DMS79 (cell line): ENCODE results near the gene EPAS1.

Source experiments
- DNase-seq: peaks from one replicate; lab custom pipeline; 2025; lab: John Stamatoyannopoulos, UW

EPAS1 gene

DNA sequence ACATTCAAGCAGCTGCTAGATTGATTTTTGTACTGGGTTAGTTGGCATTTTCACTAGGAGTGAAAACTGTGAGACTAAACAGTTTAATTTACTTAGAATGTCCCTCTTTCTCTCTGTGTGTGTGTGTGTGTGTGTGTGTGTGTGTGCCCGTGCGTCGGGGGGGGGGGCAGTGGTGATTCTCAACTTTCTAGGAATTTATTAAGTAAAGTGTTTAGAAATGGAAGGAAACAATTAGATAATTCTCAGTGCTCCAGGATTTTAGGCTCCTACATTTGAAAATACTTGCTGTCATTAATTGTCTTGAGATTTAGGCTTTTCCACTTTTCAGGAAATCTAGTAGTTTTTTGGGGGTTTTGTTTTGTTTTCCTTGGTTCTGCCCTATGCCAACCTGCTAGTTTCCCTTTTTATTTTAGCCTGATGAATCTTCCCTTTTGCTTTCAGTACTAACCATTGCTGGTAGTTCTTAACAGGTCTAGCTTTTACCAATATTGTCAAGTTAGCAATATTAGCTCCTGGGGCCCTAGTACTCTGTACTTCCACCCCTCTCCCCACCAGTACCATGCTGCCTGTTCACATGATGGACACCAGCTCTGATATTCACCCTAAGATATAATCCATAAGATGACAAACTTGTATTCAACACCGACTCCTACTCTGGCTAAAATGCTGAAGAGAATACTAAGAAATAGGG is 4.9 kb downstream of the EPAS1 start:
- no peak for DNase-seq

DNA sequence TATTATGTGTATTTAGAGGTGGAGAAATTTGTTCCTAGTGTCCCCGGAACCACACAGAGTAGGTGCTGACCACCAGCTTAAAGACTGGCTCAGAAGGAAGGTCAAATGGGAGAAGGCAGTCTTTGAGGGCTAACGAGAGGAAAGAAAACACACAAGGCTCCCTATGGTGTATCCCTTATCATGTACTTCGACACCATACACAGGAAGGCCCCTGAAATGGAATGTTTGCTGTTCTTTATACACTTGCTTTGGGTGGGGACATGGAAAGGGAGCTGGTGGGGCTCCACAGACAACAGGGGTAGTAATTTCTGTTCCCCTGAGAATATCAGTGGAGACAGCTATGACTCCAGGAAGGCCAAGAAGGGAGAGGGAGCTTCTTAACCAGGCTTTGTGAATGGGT is 6.0 kb downstream of the EPAS1 start:
- DNase-seq = no peak

DNA sequence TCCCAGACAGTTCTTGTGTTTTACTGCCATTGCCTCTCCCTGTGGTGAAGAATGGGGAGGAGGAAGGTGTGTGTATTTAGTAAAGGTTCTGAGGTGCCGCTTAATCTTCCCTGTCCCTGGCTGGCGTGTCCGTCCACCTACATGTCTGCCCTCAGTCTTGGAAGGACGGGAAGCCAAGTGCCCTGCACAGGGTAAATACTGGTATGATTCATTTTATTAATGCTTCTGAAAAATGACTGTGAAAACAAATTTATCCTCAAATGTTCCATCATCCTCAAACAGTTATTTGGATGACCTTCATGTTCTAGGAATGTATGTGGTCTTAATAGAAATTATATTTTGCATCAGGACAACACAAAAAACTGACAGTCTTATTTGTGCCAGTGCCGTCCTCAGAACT is 6.6 kb downstream of the EPAS1 start:
- no peak for DNase-seq

DNA sequence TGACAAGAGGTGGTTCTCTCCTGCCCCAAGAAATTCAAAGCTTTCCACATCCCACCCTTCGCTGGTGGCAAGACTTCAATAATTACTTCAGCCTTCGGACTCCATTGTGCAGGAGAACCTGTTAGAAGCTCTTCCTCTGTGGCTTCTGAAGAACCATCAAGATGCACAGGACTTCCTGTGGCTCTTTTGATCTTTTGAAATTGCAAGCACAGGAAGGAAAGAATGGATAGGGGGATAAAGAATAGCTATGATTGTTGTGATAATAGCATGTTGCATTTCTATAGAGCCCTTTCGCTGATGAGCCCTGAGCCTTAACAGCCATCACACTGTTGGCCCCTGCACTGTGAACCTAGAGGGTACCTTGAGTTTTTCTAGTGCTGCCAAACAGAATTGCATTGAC is 7.4 kb downstream of the EPAS1 start:
- no peak for DNase-seq

DNA sequence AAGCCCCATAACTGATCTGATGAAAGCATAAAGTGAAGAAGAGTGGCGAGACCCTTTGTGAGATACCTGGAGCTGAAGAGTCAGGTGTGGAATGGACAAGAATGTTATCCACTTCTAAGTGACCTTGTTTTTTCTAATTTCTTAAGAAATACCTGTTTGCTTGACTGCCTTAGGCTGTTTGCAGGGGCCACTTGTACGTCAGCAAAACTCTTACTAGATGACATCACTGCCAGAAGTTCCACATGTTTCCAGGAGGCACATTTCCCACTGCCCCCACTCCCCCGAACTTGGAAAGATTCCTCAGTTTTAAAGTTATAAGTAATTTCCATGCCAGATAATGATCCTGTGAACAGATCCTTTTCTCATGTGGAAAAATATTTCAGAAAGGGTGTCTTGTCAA is 8.0 kb downstream of the EPAS1 start:
- DNase-seq = no peak

DNA sequence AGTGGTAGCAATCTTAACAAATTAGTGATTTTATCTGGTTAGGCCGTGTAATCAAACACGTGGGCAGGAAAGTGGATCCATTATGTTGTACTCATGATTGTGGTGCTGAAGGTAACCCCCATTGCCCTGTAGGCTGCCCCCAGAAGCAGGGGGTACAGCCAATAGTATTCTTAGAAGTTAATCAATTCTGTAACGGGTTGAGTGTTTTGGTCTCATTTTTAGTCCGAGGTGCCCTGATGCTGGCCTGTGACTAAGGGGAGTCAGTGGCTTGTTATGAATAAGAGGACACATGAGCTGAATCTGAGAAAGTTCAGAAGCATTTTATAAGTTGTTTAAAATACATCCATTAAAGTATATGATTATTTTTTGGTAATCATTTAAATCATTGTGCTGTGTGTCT is 8.6 kb downstream of the EPAS1 start:
- no peak for DNase-seq

DNA sequence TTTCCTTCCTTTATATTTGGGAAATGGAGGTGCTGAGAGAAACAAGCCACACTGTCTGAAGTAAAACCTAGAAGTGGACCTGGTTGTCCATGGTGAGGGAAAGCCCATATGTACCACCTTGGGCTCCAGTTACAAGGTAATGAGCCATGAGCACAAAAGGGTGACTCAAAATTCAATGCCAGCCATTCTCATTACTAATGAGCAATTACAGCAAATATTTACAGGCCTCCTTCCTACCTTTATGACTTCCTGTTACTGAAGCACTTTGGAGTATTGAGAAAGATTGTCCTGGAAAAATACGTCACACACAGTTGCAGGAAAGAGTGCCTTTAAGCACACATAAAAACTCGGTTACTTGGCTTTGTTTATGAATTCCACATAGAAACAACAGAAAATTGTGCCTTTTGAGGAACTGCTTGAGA is 9.1 kb downstream of the EPAS1 start:
- peak; percentile 79 for DNase-seq

DNA sequence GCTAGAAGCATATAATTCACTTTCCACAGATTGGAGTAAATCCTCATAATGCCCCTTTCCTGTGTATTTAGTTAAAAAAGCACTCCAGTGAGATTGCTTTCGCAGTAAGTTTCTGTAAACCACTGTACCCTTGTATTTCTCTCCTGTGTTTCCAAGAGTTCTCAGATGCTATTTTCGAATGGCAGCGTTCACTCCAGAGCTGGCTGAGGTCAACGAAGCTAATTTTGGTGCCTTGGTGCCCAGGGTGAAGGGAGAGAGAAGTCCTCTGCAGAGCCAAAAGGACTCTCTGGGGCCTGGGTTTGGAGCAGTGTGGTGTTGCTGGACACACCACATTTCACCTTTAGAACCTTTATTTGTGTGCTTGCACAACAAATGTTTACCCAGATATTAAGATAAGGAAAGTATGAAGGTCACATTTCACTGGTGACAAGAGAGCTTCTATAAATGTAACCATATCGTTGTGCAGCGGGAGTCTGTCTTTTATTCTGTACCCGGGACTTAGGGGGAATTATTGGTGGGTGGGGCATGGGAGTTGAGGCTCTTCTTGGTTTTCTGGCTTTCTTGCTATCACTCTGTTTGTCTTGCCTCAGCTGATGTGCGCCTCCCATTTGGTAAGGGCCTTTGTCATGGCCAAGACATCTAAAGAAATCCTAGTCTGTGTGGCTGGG is 9.9 kb downstream of the EPAS1 start:
- DNase-seq = no peak

DNA sequence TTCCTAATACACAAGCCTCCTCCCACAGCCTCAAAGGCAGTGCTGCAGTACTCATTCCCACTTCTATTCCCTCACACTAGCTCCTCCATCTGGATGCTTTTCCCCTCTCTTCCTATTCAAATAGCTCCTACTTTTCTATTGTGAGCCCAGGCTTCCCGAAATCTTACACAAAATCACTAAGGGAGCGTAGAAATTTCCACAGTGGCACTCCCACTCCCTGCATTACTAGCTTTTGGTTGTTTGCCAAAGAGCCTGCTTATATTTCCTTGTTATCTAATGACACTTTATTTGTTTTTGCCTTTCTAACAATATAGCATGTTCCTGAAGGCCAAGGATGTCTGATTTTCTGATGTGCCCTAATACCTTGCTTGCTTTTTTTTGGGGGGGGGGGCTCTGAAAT is 10.9 kb downstream of the EPAS1 start:
- no peak for DNase-seq

DNA sequence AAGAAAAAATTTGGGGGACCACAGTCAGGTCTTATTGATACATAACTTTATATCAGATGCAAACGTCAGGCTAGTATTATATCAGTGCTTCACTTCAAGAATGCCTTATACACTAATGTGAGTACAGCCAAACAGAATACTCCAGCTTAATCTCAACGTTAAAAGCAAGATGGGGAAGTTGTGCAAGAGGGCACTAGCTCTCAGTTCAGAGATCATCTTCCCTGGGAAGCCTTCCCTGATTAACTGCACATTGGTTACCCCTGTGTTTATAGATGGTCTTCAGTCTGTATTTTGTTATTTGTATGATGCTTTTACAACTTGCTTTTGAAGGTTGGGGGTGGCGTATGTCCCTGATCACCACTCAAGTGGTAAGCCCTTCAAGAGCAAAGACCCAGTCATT is 11.4 kb downstream of the EPAS1 start:
- DNase-seq = no peak

DNA sequence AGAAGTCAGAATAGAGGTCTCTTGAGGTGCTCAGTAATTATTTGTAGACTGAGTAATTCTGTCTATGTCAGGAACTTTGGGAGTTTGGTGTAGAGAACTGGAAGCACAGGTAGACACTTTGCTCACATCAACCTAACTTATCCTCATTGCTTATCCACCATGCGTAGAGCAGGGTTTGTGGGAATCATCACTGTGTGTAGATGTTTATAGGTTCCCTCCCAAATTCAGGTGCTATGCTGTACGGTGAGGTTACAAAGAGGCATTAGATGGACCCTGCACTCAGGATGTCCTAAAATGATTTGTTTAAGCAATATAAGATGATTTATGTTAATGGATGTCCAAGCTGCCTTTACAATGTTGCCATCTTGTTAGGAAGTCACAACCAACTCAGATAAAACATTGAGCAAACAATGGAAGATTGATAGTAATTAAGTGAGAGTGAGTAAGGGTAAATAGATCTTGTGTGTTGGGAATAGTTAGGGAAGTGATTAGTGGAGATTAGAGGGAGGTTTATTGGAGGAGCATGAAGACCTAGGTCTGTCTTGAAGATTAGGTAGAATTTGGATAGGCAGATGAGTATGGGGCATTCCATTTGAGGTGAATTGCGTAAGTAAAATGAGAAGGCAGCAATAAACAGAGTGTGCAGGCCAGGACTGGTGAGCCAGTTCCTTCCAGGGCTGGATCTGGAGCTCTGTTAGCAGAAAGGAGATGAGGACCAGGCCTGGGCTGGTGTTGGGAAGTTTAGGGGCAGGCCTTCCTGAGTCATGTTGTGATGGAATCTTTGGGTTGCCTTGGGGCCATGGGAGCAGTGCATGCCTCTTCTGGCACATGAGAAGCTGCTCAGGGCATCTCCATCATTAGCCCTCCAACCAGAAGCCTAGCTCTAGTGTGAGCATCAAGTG is 12.1 kb downstream of the EPAS1 start:
- DNase-seq = no peak

DNA sequence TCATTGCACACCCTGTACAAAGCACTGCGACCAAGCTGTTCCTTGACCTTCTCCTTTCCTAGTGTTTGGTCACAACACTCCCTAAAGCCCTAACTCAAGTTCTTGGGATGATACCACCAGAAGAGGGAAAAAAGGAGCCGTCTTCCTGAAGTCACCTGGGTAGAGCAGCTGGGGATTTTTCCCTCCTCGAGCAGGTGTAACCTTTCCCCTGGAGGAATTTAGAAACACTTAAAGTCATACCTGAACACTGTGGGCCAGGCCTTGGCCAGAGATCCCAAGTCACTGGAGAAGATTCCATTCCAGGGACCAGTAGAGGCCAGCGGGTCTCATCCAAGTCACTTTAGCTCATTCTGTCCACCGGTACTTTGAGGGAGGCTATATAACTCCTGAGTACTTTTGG is 13.2 kb downstream of the EPAS1 start:
- no peak for DNase-seq

DNA sequence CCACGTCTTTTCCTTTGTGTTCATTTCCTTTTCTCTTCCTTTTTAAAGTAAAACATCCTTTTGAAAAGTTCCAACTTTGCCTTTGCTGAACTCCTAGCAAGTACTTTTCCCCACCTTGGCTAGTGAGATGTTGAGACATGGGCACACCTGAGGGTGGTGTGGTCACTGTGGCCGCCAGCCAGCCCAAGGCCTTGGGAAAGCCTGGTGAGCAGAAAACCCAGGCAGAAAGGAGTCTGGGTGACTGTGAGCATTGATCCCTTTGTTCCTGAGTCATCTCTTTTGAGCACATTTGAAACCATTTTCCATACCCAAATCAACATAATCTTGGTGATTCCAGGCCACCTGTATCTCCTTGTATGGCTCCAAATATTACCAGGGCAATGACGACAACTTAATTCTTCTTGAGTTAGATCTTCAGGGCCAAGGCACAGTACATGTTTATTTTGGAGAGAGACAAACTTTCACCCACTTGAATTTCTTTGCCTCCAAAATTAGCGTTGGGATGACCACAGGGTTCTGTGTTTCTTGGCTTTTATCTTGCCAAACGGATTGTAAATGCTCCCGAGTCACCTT is 14.5 kb downstream of the EPAS1 start:
- DNase-seq = no peak

DNA sequence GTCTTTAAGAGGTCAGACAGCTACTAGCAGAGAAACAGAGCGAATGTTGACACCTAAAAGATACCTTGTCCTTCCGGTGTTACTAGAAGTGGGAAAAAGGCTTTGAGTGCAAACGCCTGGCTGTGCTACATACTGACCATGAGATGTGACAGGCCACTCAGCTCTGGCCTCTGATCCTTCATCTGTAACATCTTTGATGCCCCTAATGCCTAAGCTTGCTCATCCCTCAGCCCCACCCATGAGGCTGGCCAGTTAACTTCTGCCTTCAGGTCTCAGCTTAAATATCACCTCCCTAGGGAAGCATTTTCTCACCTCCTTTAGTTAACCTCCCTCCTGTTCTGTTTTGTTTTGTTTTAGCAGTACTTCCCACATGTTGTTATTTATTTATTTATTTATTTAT is 15.9 kb downstream of the EPAS1 start:
- DNase-seq = no peak

DNA sequence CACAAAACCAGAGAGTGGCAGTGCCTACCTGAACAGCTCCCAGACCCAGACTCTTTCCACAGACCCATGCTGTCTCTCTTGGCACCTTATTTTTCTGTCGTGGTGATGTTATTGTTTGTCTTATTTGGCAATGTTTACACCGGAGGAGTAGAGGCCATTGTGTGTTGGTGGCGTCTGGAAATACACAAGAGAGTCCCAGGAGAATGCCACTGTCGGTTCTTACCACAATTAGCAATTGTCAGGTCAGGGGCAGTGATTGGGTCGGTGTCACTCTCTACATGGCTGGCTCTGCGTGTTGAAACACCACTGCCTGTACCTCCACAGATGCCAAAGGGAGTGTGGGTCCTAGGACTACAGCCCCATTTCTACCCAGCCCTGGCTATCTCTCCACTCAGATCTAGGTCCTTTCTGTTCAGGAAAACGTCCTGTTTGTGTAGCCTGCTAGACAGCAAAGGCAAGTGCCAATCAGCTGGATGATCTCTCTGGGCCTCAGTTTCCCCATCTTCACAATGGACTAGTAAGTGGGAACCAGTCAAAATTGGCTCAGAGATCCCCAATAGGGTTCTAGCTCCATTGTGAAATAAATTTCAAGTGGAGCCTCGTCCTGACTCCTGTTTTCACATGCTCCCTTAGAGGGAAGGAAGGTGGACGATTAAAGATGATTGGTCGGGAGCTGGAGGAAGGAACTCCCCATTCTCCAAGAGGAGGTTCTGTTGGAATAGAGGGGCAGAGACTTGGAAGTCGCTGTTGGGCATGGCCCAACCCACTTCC is 17.0 kb downstream of the EPAS1 start:
- no peak for DNase-seq

DNA sequence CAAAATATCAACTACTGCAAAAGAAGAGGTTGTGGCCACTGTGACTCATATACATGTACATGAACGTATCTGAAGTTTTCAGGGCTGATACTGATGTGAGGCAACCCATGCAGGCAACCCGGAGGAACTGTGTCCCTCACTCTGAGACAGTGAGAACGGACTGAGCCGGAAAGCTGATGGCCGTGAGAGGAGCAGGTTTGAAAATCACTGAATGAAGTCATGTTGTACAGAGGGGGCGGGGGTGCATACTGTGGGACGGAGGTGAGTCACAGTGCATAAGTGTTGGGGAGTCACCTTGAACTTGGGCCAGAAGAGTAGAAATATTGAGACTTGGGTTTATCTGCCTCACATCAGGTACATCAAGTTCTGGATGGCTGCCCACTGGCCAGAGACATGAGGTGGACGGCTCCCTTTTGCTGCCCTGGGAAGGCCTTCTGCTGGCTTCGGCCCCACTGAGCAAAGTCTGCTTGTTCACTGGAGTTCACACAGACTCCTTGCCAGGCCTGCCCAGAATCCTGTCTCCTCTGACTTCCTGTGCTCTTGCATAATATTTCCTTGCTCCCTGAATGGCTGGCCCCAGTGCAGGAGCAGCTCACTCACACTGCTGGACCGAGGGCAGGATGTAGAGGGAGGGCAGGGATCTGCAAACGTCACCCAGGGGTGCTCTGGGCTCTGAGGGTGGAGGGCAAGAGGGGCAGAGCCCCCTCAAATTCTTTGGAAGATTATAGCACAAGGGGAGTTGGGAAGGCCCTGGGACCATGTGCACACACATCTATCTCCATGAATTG is 18.1 kb downstream of the EPAS1 start:
- DNase-seq = no peak

DNA sequence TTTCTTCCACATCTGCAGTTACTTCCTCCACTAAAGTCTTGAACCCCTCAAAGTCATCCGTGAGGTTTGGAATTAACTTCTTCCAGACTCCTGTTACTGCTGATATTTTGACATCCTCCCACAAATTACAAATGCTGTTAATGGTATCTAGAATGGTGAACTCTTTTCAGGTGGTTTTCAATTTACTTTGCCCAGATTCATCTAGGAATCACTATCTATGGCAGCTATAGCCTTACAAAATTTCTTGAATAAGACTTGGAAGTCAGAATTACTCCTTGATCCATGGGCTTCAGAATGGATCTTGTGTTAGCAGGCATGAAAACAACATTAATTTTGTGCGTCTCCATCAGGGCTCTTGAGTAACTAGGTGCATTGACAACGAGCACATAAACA is 19.9 kb downstream of the EPAS1 start:
- no peak for DNase-seq

DNA sequence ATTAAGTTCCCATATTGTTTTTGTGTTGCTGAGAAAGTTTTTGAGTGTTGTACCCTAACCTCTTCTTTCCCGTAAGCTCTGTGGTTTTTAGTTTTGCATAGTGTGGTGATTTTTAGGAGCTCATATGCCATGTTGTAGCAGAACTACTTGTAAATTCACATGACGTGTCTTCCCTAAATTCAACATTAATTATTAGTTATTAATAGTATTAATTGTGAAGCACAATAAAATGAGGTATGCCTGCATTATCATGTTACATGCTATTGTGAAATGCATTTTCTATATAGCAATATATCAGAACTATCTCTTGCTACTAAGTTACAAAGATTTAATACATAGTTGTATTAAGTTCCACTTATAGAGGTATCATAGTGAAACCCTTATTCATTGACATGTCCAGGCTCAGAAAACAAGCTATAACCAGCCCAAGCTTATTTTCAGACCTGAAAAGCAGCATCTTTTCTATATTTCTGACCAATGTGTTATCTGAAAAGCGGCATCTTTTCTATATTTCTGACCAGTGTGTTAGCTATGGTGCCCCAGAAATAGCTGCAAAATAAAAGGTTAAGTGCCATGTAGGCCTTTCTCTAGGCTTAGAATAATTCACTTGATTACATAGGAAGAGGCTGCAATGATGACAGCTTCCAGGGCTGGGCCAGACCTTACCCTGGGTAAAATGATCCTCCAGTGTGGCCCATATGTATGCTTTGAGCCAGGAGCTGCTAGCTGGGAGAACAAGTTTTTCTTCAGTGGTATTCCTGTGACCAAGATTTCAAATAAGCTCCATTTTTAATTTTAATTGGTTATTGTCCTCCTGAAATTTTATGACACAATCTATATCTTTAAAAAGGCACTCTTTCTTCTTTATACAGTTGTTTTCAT is 21.6 kb downstream of the EPAS1 start:
- no peak for DNase-seq

DNA sequence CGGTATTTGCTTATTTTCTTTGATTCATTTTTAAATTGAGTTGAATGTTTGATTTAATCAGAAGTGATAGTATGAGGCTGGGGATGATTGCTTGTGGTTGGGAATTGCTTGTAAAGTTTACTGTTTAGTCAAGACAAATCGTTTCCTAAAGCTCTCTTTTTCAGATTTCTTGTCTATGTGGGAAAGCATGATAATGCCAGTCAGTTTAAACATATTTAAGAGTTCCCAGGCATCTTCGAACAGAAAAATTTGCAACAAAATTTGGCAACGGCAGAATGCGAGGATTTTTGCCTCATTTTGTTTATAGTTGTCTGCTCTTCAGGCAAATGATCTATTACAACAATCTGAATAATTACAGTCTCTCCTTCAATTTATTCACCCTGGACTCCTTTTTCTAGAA is 22.5 kb downstream of the EPAS1 start:
- DNase-seq = no peak

DNA sequence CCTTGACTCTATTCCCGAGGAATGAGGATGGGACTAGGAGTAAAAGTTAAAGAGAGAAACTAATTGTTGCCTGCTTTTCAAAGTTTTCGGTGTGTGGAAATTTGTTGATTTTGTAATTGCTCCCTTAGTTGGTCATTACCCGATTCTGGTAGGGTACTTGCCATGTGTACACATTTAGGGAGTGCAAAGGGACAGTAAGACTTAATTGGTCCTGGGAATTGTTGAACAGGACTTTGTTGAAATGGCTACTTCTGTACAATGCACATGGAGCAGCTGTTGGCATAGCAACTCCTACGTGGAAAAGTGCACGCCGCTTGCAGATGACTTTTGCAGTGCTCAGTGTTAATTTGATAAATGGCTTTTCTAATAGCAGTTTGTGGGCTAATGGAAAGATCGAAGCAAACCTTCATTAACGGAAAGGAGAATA is 22.9 kb downstream of the EPAS1 start:
- no peak for DNase-seq
